HepG2 (cell line): ENCODE measurements around the gene RUNDC1. TPM values are rescaled to one million over a fixed set of nuclear protein-coding genes. Genes with fewer than 3 reads are reported as not detected.

ENCODE experiments used
- ATAC-seq: fragments of 200-7000 bp; cut with Tn5 transposase; 3 replicates; pipeline ENCODE4 v1.9.1; 2020; ENCODE audit warnings: mild to moderate bottlenecking, moderate library complexity
- BruUV-seq: library from RNA; stranded (reverse); fragments of 400-500 nt; replicated peaks from 2 replicates; lab custom pipeline; 2021; lab: Mats Ljungman, UMichigan
- CTCF ChIA-PET: fragments of 300-600 bp; formaldehyde crosslinking; extraction: SDS; loops from one replicate; lab custom pipeline; 2021; ENCODE audit warnings: low total read pairs, inconsistent platforms, low intra/inter-chr PET ratio; lab: Yijun Ruan, JAX
- POLR2A ChIA-PET: fragments of 350-600 bp; sonication (Branson Sonifier 250); formaldehyde crosslinking; loops from one replicate; lab custom pipeline; 2020; ENCODE audit warnings: antibody characterized with exemption, inconsistent platforms; lab: Yijun Ruan, JAX
- DNase-seq: peaks from one replicate; pipeline ENCODE4 v3.0.0-alpha.2; 2015; ENCODE audit warnings: low spot score
- FAIRE-seq: peaks from 3 replicates; lab custom pipeline; 2011; peaks lifted over from hg19 to GRCh38; lab: Jason Lieb, UNC
- H2AFZ ChIP-seq: one replicate; pipeline ENCODE4 v1.6.1; 2011; ENCODE audit warnings: low read length, inconsistent platforms
- H3K27ac ChIP-seq: fragments of 300-600 bp; 3 replicates; pipeline ENCODE4 v1.8.0; 2011; ENCODE audit warnings: mixed run types, mild to moderate bottlenecking, mixed read lengths, low read length, inconsistent platforms; ENCODE audit not compliant: insufficient read depth; ENCODE audit errors: extremely low read length
- H3K27me3 ChIP-seq, 2 experiments: fragments of 200-600 bp in 1 of 2; 2 replicates in 1 of 2; 3 replicates in 1 of 2; pipeline versions ENCODE4 v1.6.0 to v1.8.0; 2011; ENCODE audit warnings: low read length in 2 of 2, mild to moderate bottlenecking in 2 of 2, moderate library complexity in 2 of 2, inconsistent platforms in 1 of 2; ENCODE audit not compliant: insufficient read depth in 2 of 2, control insufficient read depth in 1 of 2
- H3K36me3 ChIP-seq, 2 experiments: fragments of 200-600 bp in 1 of 2; replicated peaks in 1 of 2; 2 replicates in 1 of 2; 3 replicates in 1 of 2; pipeline versions ENCODE4 v1.5.1 to v1.8.0; 2011; ENCODE audit warnings: low read length in 2 of 2, inconsistent platforms in 1 of 2; ENCODE audit not compliant: insufficient read depth in 2 of 2, control insufficient read depth in 1 of 2
- H3K4me1 ChIP-seq: 2 replicates; pipeline ENCODE4 v1.5.1; 2012; ENCODE audit warnings: low read length, inconsistent platforms; ENCODE audit not compliant: insufficient read depth
- H3K4me2 ChIP-seq: 2 replicates; pipeline ENCODE4 v1.6.0; 2011; ENCODE audit warnings: low read depth, low read length, inconsistent platforms
- H3K4me3 ChIP-seq, 3 experiments: fragments of 200-600 bp in 1 of 3; sonication (generic), shearing (Covaris generic) in 1 of 3; replicated peaks in 1 of 3; 2 replicates each; pipeline ENCODE4 v1.5.1; 2011 to 2016; ENCODE audit warnings: low read length in 3 of 3, inconsistent platforms in 2 of 3, low read depth in 2 of 3, mild to moderate bottlenecking in 2 of 3, control low read depth in 1 of 3, mixed read lengths in 1 of 3; ENCODE audit not compliant: insufficient read depth in 1 of 3
- H3K79me2 ChIP-seq: one replicate; pipeline ENCODE4 v1.6.1; 2011; ENCODE audit warnings: low read length, inconsistent platforms; ENCODE audit not compliant: insufficient read depth
- H3K9ac ChIP-seq: 2 replicates; pipeline ENCODE4 v1.6.0; 2011; ENCODE audit warnings: mild to moderate bottlenecking, low read depth, low read length, inconsistent platforms; ENCODE audit not compliant: insufficient read depth
- H3K9me3 ChIP-seq: 2 replicates; pipeline ENCODE4 v1.5.1; 2012; ENCODE audit warnings: mild to moderate bottlenecking, low read length
- H4K20me1 ChIP-seq: 2 replicates; pipeline ENCODE4 v1.6.0; 2011; ENCODE audit warnings: inconsistent platforms, mild to moderate bottlenecking, low read length, moderate library complexity; ENCODE audit not compliant: insufficient read depth
- ADNP ChIP-seq: sonication (generic); formaldehyde crosslinking; IDR thresholded peaks from 2 replicates; pipeline ENCODE4 v1.4.0; 2020; ENCODE audit warnings: missing genetic modification reagents
- IKZF1 ChIP-seq: fragments of 450-650 bp; IDR thresholded peaks from 2 replicates; pipeline ENCODE4 v1.7.1; 2016
- ONECUT2 ChIP-seq: sonication (generic); formaldehyde crosslinking; IDR thresholded peaks from 2 replicates; pipeline ENCODE4 v1.4.0; 2020; ENCODE audit warnings: missing genetic modification reagents
- PHF5A ChIP-seq: IDR thresholded peaks from one replicate; pipeline ENCODE4 v1.6.1; 2018; ENCODE audit warnings: low read depth, missing genetic modification reagents; ENCODE audit not compliant: unreplicated experiment
- RARG ChIP-seq: sonication (generic); formaldehyde crosslinking; IDR thresholded peaks from 2 replicates; pipeline ENCODE4 v1.4.0; 2020; ENCODE audit warnings: low read depth, mild to moderate bottlenecking, missing genetic modification reagents
- RBM22 ChIP-seq: fragments of 200-400 bp; formaldehyde crosslinking; optimal IDR thresholded peaks from 2 replicates; pipeline ENCODE3; 2017; ENCODE audit warnings: mild to moderate bottlenecking, low read length, moderate library complexity
- ZNF224 ChIP-seq: sonication (generic); formaldehyde crosslinking; IDR thresholded peaks from 2 replicates; pipeline ENCODE4 v1.5.0; 2020; ENCODE audit warnings: mild to moderate bottlenecking, missing genetic modification reagents
- ZNF616 ChIP-seq: sonication (generic); formaldehyde crosslinking; IDR thresholded peaks from 2 replicates; pipeline ENCODE4 v1.5.0; 2020; ENCODE audit warnings: low read depth, mild to moderate bottlenecking, missing genetic modification reagents
- ZNF775 ChIP-seq: sonication (generic); formaldehyde crosslinking; IDR thresholded peaks from 2 replicates; pipeline ENCODE4 v1.4.0; 2020; ENCODE audit warnings: missing genetic modification reagents, mild to moderate bottlenecking, moderate library complexity, borderline replicate concordance
- WGBS: methylation state at CpG from one replicate; pipeline ENCODE4 v1.1.6; 2017; ENCODE audit warnings: low lambda C conversion rate; 5-methylcytosine and 5-hydroxymethylcytosine counted together
- in situ Hi-C: cut with HindIII; loops from 2 replicates; pipeline ENCODE4 v1.10.0; 2017; ENCODE audit warnings: low pct_unique_long_range_greater_than_20kb; ENCODE audit not compliant: extremely low pct_ligation_motif_present
- intact Hi-C: fragments of 100-400 bp; cut with micrococcal nuclease; formaldehyde crosslinking; loops from one replicate; pipeline ENCODE4 v1.10.0; 2022; ENCODE audit not compliant: unreplicated experiment
- polyA plus RNA-seq, 8 experiments: library from polyadenylated mRNA; depleted of rRNA in 3 of 8; stranded (reverse) in 7 of 8; unstranded in 1 of 8; fragments of >200 nt; fragmentation: Illumina TruSeq in 4 of 8; extraction: Trizol in 4 of 8; gene quantifications; 2 replicates each; pipeline versions ENCODE4 v1.2.1 to v1.2.3, GENCODE V29; 2011 to 2016; ENCODE audit warnings: low read depth in 4 of 8, missing spikeins in 1 of 8, mixed read lengths in 1 of 8; ENCODE audit not compliant: insufficient read depth in 1 of 8
- total RNA-seq, 5 experiments: library from RNA; depleted of rRNA; stranded (reverse); fragments of >200 nt; fragmentation: Illumina TruSeq; extraction: Trizol; gene quantifications; 2 replicates each; pipeline ENCODE4 v1.2.3, GENCODE V29; 2016; ENCODE audit warnings: low read depth in 1 of 5
- TF ChIP-seq, protein P1 (sequence below), 2 experiments: IDR thresholded peaks; 2 replicates each; pipeline ENCODE4 v1.6.1; 2011 to 2012; ENCODE audit warnings: low read length in 2 of 2, borderline replicate concordance in 1 of 2, low read depth in 1 of 2, mild to moderate bottlenecking in 1 of 2, moderate library complexity in 1 of 2
- TF ChIP-seq, protein P2 (sequence below): sonication (generic); formaldehyde crosslinking; IDR thresholded peaks from 2 replicates; pipeline ENCODE4 v1.4.0; 2020; ENCODE audit warnings: mild to moderate bottlenecking, low read depth, missing genetic modification reagents
- TF ChIP-seq, protein P3 (sequence below): sonication (generic); formaldehyde crosslinking; IDR thresholded peaks from 2 replicates; pipeline ENCODE4 v1.8.1; 2023; ENCODE audit warnings: mild to moderate bottlenecking, inconsistent platforms, moderate library complexity, missing genetic modification reagents, borderline replicate concordance
- TF ChIP-seq, protein P4 (sequence below): sonication (generic); formaldehyde crosslinking; IDR thresholded peaks from 2 replicates; pipeline ENCODE4 v1.5.0; 2020; ENCODE audit warnings: mild to moderate bottlenecking, missing genetic modification reagents, borderline replicate concordance

RUNDC1 gene
- total and polyA plus RNA-seq, 2 of the 13 experiments (the other 11 are each of a cell fraction or from before 2014, with no cell fraction given) = 10.3 to 11.4 TPM

DNA sequence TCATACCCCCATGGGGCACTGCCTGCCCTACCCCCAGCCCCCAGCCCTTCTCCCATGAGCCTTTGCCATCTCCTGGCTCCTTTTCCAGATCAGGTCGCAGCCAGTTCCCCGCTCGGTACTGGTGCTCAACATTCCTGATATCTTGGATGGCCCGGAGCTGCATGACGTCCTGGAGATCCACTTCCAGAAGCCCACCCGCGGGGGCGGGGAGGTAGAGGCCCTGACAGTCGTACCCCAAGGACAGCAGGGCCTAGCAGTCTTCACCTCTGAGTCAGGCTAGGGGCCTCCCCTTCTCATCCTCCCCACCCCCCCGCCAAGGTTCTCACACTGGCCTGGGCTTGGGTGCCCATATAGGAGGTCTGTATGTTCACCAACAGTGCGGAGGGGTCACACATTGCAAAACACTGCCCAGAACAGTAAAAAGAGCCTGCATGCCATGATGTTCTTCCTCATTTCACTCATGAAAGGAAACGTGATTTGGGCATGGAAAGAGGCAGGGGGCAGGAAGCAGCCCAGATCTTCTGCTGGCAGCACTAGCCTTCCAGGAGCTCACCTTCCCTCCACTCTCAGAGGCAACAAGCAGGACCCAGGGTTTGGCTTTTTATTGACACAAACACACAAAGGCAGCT lies 33.8 kb downstream of the RUNDC1 start (continued):
- TF ChIP-seq ADNP (CRISPR knock-in tag) (no peak), PHF5A (no peak), IKZF1 (no peak)
- TF ChIP-seq, protein P1, sequence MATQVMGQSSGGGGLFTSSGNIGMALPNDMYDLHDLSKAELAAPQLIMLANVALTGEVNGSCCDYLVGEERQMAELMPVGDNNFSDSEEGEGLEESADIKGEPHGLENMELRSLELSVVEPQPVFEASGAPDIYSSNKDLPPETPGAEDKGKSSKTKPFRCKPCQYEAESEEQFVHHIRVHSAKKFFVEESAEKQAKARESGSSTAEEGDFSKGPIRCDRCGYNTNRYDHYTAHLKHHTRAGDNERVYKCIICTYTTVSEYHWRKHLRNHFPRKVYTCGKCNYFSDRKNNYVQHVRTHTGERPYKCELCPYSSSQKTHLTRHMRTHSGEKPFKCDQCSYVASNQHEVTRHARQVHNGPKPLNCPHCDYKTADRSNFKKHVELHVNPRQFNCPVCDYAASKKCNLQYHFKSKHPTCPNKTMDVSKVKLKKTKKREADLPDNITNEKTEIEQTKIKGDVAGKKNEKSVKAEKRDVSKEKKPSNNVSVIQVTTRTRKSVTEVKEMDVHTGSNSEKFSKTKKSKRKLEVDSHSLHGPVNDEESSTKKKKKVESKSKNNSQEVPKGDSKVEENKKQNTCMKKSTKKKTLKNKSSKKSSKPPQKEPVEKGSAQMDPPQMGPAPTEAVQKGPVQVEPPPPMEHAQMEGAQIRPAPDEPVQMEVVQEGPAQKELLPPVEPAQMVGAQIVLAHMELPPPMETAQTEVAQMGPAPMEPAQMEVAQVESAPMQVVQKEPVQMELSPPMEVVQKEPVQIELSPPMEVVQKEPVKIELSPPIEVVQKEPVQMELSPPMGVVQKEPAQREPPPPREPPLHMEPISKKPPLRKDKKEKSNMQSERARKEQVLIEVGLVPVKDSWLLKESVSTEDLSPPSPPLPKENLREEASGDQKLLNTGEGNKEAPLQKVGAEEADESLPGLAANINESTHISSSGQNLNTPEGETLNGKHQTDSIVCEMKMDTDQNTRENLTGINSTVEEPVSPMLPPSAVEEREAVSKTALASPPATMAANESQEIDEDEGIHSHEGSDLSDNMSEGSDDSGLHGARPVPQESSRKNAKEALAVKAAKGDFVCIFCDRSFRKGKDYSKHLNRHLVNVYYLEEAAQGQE (IDR thresholded peaks at IDR 0.05; ENCODE audit: borderline replicate concordance in 1 of 2, low read depth in 1 of 2, low read length in 2 of 2) = no peak

DNA sequence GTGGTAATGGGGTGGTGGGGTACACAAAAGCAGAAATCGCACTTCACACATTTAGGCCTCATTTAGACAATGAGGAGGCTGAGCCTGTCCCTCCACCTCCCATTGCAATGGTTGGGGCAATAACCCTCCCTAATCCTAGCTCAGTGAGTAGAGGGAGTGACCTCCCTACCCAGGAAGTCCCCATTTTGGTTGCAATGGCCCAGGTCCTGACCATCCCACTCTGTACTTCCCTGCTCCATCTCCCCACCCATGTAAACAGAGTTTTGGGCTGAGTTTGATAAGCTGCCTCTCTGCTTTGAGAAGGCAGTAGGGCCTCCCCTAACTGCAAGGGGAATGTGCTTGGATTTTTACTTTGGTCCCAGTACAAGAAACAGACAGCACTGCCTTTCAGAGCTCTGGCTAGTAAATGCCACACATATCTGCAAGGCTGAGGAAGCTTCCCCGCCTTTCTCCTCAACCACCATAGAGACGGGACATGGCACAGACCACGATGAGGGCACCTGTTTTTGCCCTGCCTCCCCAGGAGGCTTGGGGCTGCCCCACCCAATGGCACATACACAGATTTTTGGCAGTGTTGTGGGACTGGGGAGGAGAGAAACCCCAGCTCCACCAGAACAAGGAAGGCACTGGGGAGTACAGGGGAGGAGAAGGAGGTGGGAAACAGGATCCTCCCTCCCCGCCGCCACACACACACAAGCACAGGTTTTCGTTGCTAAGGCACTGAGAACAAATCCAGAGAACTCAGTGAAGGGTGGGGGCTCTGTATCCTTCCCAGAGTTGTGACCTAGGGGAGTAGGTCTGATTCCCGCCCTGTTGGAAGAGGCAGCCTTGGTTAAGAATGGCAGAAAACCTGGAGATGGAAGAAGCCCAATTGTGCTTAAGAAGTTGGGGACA lies 34.5 kb downstream of the RUNDC1 start:
- DNase-seq (no peak), FAIRE-seq (no peak), ATAC-seq (no peak)
- Histone ChIP-seq H3K36me3 (peaks cover 31 to 62% of the 10 kb centered on the region in 2 experiments), H4K20me1 (no peaks in the 10 kb centered on the region), H2AFZ (no peak overlapping the region), H3K79me2 (peaks cover 9% of the 10 kb centered on the region), H3K9me3 (no peaks in the 10 kb centered on the region), H3K4me2 (no peak overlapping the region), H3K27ac (peak overlapping the region; percentile 25), H3K4me1 (peaks cover 70% of the 10 kb centered on the region), H3K9ac (no peak overlapping the region), H3K4me3 (no peak overlapping the region), H3K27me3 (no peaks in the 10 kb centered on the region)
- TSS peak; percentile 23 for BruUV-seq
- ChIA-PET CTCF (no interaction called here), POLR2A (interaction anchor here (1.4 to 2.0 kb wide), 2 partner anchors 17 to 301 kb away, joined by 6 to 10 read pairs; partner anchors contain the start of gene RPL27)
- intact Hi-C loops = no loop called here
- in situ Hi-C loops = no loop called here
- WGBS = 91% methylated on average over 8 of the region's 8 CpGs
- TF ChIP-seq, protein P2, sequence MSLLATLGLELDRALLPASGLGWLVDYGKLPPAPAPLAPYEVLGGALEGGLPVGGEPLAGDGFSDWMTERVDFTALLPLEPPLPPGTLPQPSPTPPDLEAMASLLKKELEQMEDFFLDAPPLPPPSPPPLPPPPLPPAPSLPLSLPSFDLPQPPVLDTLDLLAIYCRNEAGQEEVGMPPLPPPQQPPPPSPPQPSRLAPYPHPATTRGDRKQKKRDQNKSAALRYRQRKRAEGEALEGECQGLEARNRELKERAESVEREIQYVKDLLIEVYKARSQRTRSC (CRISPR knock-in tag) = no peak
- TF ChIP-seq ZNF616 (CRISPR knock-in tag) (no peak), ZNF775 (no peak), RARG (CRISPR knock-in tag) (no peak), ONECUT2 (no peak), ZNF224 (CRISPR knock-in tag) (no peak), RBM22 (peak; percentile 12)
- TF ChIP-seq, protein P3, sequence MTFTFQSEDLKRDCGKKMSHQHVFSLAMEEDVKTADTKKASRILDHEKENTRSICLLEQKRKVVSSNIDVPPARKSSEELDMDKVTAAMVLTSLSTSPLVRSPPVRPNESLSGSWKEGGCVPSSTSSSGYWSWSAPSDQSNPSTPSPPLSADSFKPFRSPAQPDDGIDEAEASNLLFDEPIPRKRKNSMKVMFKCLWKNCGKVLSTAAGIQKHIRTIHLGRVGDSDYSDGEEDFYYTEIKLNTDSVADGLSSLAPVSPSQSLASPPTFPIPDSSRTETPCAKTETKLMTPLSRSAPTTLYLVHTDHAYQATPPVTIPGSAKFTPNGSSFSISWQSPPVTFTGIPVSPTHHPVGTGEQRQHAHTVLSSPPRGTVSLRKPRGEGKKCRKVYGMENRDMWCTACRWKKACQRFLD (CRISPR knock-in tag) = no peak
- TF ChIP-seq, protein P4, sequence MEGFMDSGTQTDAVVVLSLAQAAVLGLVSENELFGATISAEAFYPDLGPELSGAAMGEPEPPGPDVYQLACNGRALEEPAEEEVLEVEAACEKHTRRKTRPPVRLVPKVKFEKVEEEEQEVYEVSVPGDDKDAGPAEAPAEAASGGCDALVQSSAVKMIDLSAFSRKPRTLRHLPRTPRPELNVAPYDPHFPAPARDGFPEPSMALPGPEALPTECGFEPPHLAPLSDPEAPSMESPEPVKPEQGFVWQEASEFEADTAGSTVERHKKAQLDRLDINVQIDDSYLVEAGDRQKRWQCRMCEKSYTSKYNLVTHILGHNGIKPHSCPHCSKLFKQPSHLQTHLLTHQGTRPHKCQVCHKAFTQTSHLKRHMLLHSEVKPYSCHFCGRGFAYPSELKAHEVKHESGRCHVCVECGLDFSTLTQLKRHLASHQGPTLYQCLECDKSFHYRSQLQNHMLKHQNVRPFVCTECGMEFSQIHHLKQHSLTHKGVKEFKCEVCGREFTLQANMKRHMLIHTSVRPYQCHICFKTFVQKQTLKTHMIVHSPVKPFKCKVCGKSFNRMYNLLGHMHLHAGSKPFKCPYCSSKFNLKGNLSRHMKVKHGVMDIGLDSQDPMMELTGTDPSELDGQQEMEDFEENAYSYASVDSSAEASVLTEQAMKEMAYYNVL (CRISPR knock-in tag) = 0 out of 2 replicates have a peak, but pooled peaks have one; percentile 15
